OCI-LY7 (cell line): ENCODE results near the gene CTNNA3. TPM values are rescaled to one million over a fixed set of nuclear protein-coding genes. Genes with fewer than 3 reads are reported as not detected.

ENCODE experiments used
- BruUV-seq: library from RNA; stranded (reverse); fragments of 400-500 nt; replicated peaks from 2 replicates; lab custom pipeline; 2021; lab: Mats Ljungman, UMichigan
- CTCF ChIA-PET: fragments of 300-600 bp; sonication (Branson Sonifier 250); formaldehyde crosslinking; loops from one replicate; lab custom pipeline; 2022; ENCODE audit warnings: antibody characterized with exemption; ENCODE audit not compliant: unreplicated experiment; lab: Charles Lee
- POLR2A ChIA-PET: fragments of 300-600 bp; sonication (Branson Sonifier 250); formaldehyde crosslinking; loops from one replicate; lab custom pipeline; 2022; ENCODE audit warnings: antibody characterized with exemption; lab: Charles Lee
- DNase-seq: peaks from one replicate; pipeline ENCODE4 v3.0.0-alpha.2; 2015; ENCODE audit warnings: low spot score
- H2AFZ ChIP-seq: fragments of 200-600 bp; sonication (generic), shearing (Covaris generic); 2 replicates; pipeline ENCODE4 v1.6.1; 2014; ENCODE audit warnings: mild to moderate bottlenecking, antibody characterized with exemption, low read length, moderate library complexity
- H3K27ac ChIP-seq: fragments of 200-600 bp; sonication (generic); 2 replicates; pipeline ENCODE4 v1.5.1; 2014; ENCODE audit warnings: mixed run types, low read depth, mild to moderate bottlenecking, moderate library complexity, low read length, inconsistent platforms; ENCODE audit not compliant: poor library complexity, severe bottlenecking
- H3K36me3 ChIP-seq: fragments of 200-600 bp; sonication (generic); 2 replicates; pipeline ENCODE4 v1.6.1; 2014; ENCODE audit warnings: mild to moderate bottlenecking, antibody characterized with exemption, low read length, moderate library complexity, mixed read lengths; ENCODE audit not compliant: insufficient read depth
- H3K4me1 ChIP-seq: fragments of 200-600 bp; sonication (generic); 2 replicates; pipeline ENCODE4 v1.5.1; 2014; ENCODE audit warnings: mild to moderate bottlenecking, low read length; ENCODE audit not compliant: insufficient read depth, poor library complexity, severe bottlenecking
- H3K4me2 ChIP-seq: fragments of 200-600 bp; sonication (generic); 2 replicates; pipeline ENCODE4 v1.6.1; 2014; ENCODE audit warnings: mild to moderate bottlenecking, low read length
- H3K4me3 ChIP-seq: fragments of 200-600 bp; sonication (generic); 2 replicates; pipeline ENCODE4 v1.5.1; 2014; ENCODE audit warnings: mild to moderate bottlenecking, low read depth, low read length; ENCODE audit not compliant: poor library complexity, severe bottlenecking
- H3K79me2 ChIP-seq: fragments of 200-600 bp; sonication (generic); 2 replicates; pipeline ENCODE4 v1.6.1; 2016; ENCODE audit warnings: low read depth, mild to moderate bottlenecking, low read length, moderate library complexity, mixed read lengths; ENCODE audit not compliant: insufficient read depth
- H3K9me2 ChIP-seq: fragments of 200-600 bp; sonication (generic); 2 replicates; pipeline ENCODE4 v1.6.1; 2016; ENCODE audit warnings: mild to moderate bottlenecking, low read length, mixed read lengths; ENCODE audit not compliant: insufficient read depth
- H3K9me3 ChIP-seq: fragments of 200-600 bp; sonication (generic); 2 replicates; pipeline ENCODE4 v1.6.1; 2014; ENCODE audit warnings: mild to moderate bottlenecking, mixed run types, low read length, mixed read lengths
- H4K20me1 ChIP-seq: fragments of 200-600 bp; sonication (generic); 2 replicates; pipeline ENCODE4 v1.6.1; 2014; ENCODE audit warnings: mild to moderate bottlenecking, antibody characterized with exemption, low read length, moderate library complexity, mixed read lengths; ENCODE audit not compliant: insufficient read depth
- EZH2phosphoT487 ChIP-seq: fragments of 200-600 bp; sonication (generic); IDR thresholded peaks from 2 replicates; pipeline ENCODE4 v1.6.1; 2018; ENCODE audit warnings: low read depth, borderline replicate concordance, mild to moderate bottlenecking, mixed run types, antibody characterized with exemption, low read length, moderate library complexity, mixed read lengths
- intact Hi-C: fragments of 100-400 bp; cut with micrococcal nuclease; formaldehyde crosslinking; loops from one replicate; pipeline ENCODE4 v1.10.0; 2022; ENCODE audit not compliant: unreplicated experiment
- total RNA-seq, 2 experiments: library from RNA; depleted of rRNA in 1 of 2; stranded (reverse); fragments of >200 nt in 1 of 2; shearing (Covaris generic) in 1 of 2; gene quantifications; 2 replicates each; pipeline ENCODE4 v1.2.3, GENCODE V29; 2014 to 2022
- TF ChIP-seq, protein P1 (sequence below): fragments of 200-600 bp; sonication (generic); conservative IDR thresholded peaks from 2 replicates; pipeline ENCODE4 v1.5.1; 2014; ENCODE audit warnings: mild to moderate bottlenecking, antibody characterized with exemption, low read length, moderate library complexity, mixed read lengths

The CTNNA3 gene
- total RNA-seq, 2 experiments from 2014 or later: not detected

DNA sequence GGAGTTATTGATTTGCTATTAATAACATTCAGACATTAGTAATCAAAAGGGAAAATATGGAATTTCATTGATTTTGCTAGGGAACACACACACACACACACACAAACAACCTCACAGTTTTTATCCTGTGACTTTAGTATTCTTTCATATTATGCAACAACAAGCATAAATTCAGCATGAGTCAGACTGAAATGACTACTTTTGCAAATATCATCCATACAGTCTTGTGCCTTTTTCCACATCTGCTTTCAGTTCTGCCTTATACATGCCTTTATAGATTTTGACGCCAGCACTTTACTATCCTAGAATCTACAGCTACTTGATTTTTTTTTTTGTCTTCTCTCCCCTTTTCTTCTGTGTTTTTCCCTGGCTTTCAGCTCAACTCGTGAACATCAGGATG is 1745.9 kb downstream of the CTNNA3 start:
- H2AFZ ChIP-seq: no peak overlapping the region
- TF ChIP-seq EZH2phosphoT487: no peak
- TF ChIP-seq, protein P1, sequence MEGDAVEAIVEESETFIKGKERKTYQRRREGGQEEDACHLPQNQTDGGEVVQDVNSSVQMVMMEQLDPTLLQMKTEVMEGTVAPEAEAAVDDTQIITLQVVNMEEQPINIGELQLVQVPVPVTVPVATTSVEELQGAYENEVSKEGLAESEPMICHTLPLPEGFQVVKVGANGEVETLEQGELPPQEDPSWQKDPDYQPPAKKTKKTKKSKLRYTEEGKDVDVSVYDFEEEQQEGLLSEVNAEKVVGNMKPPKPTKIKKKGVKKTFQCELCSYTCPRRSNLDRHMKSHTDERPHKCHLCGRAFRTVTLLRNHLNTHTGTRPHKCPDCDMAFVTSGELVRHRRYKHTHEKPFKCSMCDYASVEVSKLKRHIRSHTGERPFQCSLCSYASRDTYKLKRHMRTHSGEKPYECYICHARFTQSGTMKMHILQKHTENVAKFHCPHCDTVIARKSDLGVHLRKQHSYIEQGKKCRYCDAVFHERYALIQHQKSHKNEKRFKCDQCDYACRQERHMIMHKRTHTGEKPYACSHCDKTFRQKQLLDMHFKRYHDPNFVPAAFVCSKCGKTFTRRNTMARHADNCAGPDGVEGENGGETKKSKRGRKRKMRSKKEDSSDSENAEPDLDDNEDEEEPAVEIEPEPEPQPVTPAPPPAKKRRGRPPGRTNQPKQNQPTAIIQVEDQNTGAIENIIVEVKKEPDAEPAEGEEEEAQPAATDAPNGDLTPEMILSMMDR: no peak
- H3K36me3 ChIP-seq: no peaks in the 10 kb centered on the region
- no peak overlapping the region for H3K4me2 ChIP-seq
- intact Hi-C loops: no loop called here
- H3K4me1 ChIP-seq: no peaks in the 10 kb centered on the region
- H3K27ac ChIP-seq: no peak overlapping the region
- no peaks in the 10 kb centered on the region for H3K79me2 ChIP-seq
- H3K4me3 ChIP-seq: no peak overlapping the region
- DNase-seq: no peak
- BruUV-seq: no TSS peak
- H4K20me1 ChIP-seq: no peaks in the 10 kb centered on the region
- CTCF ChIA-PET: no interaction called here
- H3K9me2 ChIP-seq: no peaks in the 10 kb centered on the region
- POLR2A ChIA-PET: interaction anchor here (0.6 kb wide), 1 partner anchor 1406 kb away, joined by 5 read pairs; no protein-coding TSS in a partner anchor
- no peaks in the 10 kb centered on the region for H3K9me3 ChIP-seq

- H4K20me1 ChIP-seq: no peaks in the 10 kb centered on the region
- no TSS peak for BruUV-seq
- no peaks in the 10 kb centered on the region for H3K79me2 ChIP-seq
- H3K4me3 ChIP-seq: no peak overlapping the region
- no peak for DNase-seq
- no peaks in the 10 kb centered on the region for H3K36me3 ChIP-seq
- H2AFZ ChIP-seq: no peak overlapping the region
- no peak overlapping the region for H3K27ac ChIP-seq
- TF ChIP-seq EZH2phosphoT487: no peak
- TF ChIP-seq, protein P1: no peak
- CTCF ChIA-PET: no interaction called here
- no peak overlapping the region for H3K4me2 ChIP-seq
- no peaks in the 10 kb centered on the region for H3K9me2 ChIP-seq
- POLR2A ChIA-PET: no interaction called here
- H3K9me3 ChIP-seq: no peaks in the 10 kb centered on the region
- no peaks in the 10 kb centered on the region for H3K4me1 ChIP-seq
- intact Hi-C loops: no loop called here
Measured at GRCh38 chr10:65949526-65949925, 1746.5 kb downstream of the CTNNA3 start.

- Histone ChIP-seq H3K4me3 (no peak overlapping the region), H3K27ac (no peak overlapping the region), H3K9me2 (no peaks in the 10 kb centered on the region), H3K4me2 (no peak overlapping the region), H4K20me1 (no peaks in the 10 kb centered on the region), H3K79me2 (no peaks in the 10 kb centered on the region), H3K36me3 (no peaks in the 10 kb centered on the region), H3K4me1 (no peaks in the 10 kb centered on the region), H3K9me3 (no peaks in the 10 kb centered on the region), H2AFZ (no peak overlapping the region)
- intact Hi-C loops: no loop called here
- CTCF ChIA-PET: no interaction called here
- POLR2A ChIA-PET: interaction anchor here (1.0 kb wide), 1 partner anchor 25 kb away, joined by 4 read pairs; no protein-coding TSS in a partner anchor
- TF ChIP-seq EZH2phosphoT487: no peak
- TF ChIP-seq, protein P1: no peak
- BruUV-seq: no TSS peak
- no peak for DNase-seq
Measured at GRCh38 chr10:65945061-65945460, 1750.9 kb downstream of the CTNNA3 start.
